ENCODE results near the gene BRD4.
A peak's percentile ranks its signal among the peaks of the same experiment; 100 is the strongest.
"Not testable (repeated sequence)": the region's sequence is repeated elsewhere in the genome, so short reads cannot be mapped to it uniquely, and the experiment has no call there.

BRD4 gene

GRCh38 chr19:15368051-15368632, 35.8 kb upstream of the BRD4 start:
- Histone ChIP-seq H3K9ac (ENCODE audit: insufficient read length) (no peak overlapping the region), H3K27ac (no peak overlapping the region), H3K4me3 (no peak overlapping the region), H3K9me3 (ENCODE audit: low read depth, low read length) (no peaks in the 10 kb centered on the region), H3K36me3 (ENCODE audit: insufficient read depth, low read length) (peaks cover 72% of the 10 kb centered on the region)
- TF ChIP-seq EZH2 (IDR thresholded peaks at IDR 0.05), result no peak
- no peak for TF ChIP-seq POLR2AphosphoS5 (IDR thresholded peaks at IDR 0.05; ENCODE audit: borderline replicate concordance, low read depth, low read length)
- no peak for TF ChIP-seq FOXP2 (optimal IDR thresholded peaks at IDR 0.05; ENCODE audit: control extremely low read depth, extremely low read length, insufficient read depth)
- DNase-seq (ENCODE audit: low read depth, low spot score), result no peak

- Histone ChIP-seq H3K27ac (no peak overlapping the region), H3K4me3 (no peak overlapping the region), H3K36me3 (ENCODE audit: insufficient read depth, low read length) (peaks cover 65% of the 10 kb centered on the region), H3K9me3 (ENCODE audit: low read depth, low read length) (no peaks in the 10 kb centered on the region), H3K9ac (ENCODE audit: insufficient read length) (no peak overlapping the region)
- DNase-seq (ENCODE audit: low read depth, low spot score), result no peak
- TF ChIP-seq EZH2 (IDR thresholded peaks at IDR 0.05) (no peak), FOXP2 (optimal IDR thresholded peaks at IDR 0.05; ENCODE audit: control extremely low read depth, extremely low read length, insufficient read depth) (no peak), POLR2AphosphoS5 (IDR thresholded peaks at IDR 0.05; ENCODE audit: borderline replicate concordance, low read depth, low read length) (no peak)
Observed at GRCh38 chr19:15367439-15367838, 35.1 kb upstream of the BRD4 start.

DNA sequence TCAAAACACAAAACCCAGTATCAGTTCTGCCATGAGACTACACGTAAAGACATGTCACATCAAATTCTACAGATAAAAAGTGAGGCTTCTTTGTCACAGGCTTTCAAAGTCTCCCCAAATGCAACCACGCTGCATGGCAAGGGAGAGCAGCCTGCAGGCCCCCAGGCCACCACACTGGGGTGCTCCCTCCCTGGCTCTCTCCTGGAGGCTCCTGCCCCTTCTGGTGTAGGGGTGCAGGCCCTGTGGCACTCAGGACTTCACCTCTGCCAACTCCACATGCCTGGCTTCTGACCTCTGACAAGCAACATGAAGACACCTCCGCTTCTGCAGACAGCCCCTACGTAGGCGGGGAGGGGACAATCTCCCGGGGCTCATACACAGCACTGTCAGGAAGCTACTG, 32.9 kb upstream of the BRD4 start:
- Histone ChIP-seq H3K9ac (ENCODE audit: insufficient read length) (no peak overlapping the region), H3K27ac (no peak overlapping the region), H3K4me3 (no peak overlapping the region), H3K36me3 (ENCODE audit: insufficient read depth, low read length) (peaks cover 60% of the 10 kb centered on the region), H3K9me3 (ENCODE audit: low read depth, low read length) (no peaks in the 10 kb centered on the region)
- no peak for TF ChIP-seq FOXP2 (optimal IDR thresholded peaks at IDR 0.05; ENCODE audit: control extremely low read depth, extremely low read length, insufficient read depth)
- no peak for TF ChIP-seq EZH2 (IDR thresholded peaks at IDR 0.05)
- no peak for TF ChIP-seq POLR2AphosphoS5 (IDR thresholded peaks at IDR 0.05; ENCODE audit: borderline replicate concordance, low read depth, low read length)
- DNase-seq (ENCODE audit: low read depth, low spot score), result no peak

DNA sequence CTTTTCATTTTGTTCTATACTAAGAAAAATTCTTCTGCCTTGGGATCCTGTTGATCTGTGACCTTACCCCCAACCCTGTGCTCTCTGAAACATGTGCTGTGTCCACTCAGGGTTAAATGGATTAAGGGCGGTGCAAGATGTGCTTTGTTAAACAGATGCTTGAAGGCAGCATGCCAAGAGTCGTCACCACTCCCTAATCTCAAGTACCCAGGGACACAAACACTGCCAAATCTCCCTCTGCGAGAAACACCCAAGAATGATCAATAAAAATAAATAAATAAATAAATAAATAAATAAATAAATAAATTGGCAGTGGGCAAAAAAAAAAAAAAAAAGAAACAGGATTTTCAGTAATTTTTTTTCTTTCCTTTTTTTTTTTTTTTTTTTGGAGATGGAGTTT, 31.5 kb upstream of the BRD4 start:
- H3K9ac ChIP-seq (ENCODE audit: insufficient read length); H3K9me3 ChIP-seq (ENCODE audit: low read depth, low read length); H3K27ac ChIP-seq; DNase-seq (ENCODE audit: low read depth, low spot score); H3K4me3 ChIP-seq: not testable (repeated sequence)
- H3K36me3 ChIP-seq (ENCODE audit: insufficient read depth, low read length), result peaks cover 57% of the 10 kb centered on the region

GRCh38 chr19:15363048-15363447, 30.7 kb upstream of the BRD4 start:
- H3K27ac ChIP-seq; H3K4me3 ChIP-seq; H3K9me3 ChIP-seq (ENCODE audit: low read depth, low read length); H3K9ac ChIP-seq (ENCODE audit: insufficient read length); DNase-seq (ENCODE audit: low read depth, low spot score): not testable (repeated sequence)
- H3K36me3 ChIP-seq (ENCODE audit: insufficient read depth, low read length), result peaks cover 57% of the 10 kb centered on the region

- not testable (repeated sequence) for H3K4me3 ChIP-seq; DNase-seq (ENCODE audit: low read depth, low spot score); H3K9me3 ChIP-seq (ENCODE audit: low read depth, low read length); H3K9ac ChIP-seq (ENCODE audit: insufficient read length); H3K27ac ChIP-seq
- peaks cover 59% of the 10 kb centered on the region for H3K36me3 ChIP-seq (ENCODE audit: insufficient read depth, low read length)
Observed at GRCh38 chr19:15360015-15360414, 27.7 kb upstream of the BRD4 start.

DNA sequence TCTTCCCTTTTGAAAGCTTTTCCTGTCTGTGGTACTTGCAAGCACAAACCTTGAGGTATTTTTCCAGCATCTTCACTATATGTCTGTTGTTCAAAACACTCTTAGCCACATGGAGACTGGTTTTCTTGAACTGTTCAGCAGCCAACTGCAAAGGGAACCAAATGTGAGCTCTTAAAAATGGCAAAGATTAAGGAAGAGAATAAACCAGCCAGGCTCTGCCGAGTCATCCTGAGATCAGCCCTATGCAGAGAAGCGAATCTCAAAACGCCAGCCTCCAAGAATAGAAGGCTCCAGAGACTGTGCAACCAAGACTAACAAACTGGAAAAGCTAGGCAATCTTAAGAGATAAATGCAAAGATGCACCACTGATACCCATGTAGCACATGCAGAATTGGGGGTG, 26.6 kb upstream of the BRD4 start:
- no peak overlapping the region for H3K4me3 ChIP-seq
- H3K9ac ChIP-seq (ENCODE audit: insufficient read length), result no peak overlapping the region
- TF ChIP-seq POLR2AphosphoS5 (IDR thresholded peaks at IDR 0.05; ENCODE audit: borderline replicate concordance, low read depth, low read length), result no peak
- TF ChIP-seq FOXP2 (optimal IDR thresholded peaks at IDR 0.05; ENCODE audit: control extremely low read depth, extremely low read length, insufficient read depth), result no peak
- no peak for TF ChIP-seq EZH2 (IDR thresholded peaks at IDR 0.05)
- peak overlapping the region; percentile 35 for H3K27ac ChIP-seq
- no peaks in the 10 kb centered on the region for H3K9me3 ChIP-seq (ENCODE audit: low read depth, low read length)
- DNase-seq (ENCODE audit: low read depth, low spot score), result no peak
- peaks cover 64% of the 10 kb centered on the region for H3K36me3 ChIP-seq (ENCODE audit: insufficient read depth, low read length)

DNA sequence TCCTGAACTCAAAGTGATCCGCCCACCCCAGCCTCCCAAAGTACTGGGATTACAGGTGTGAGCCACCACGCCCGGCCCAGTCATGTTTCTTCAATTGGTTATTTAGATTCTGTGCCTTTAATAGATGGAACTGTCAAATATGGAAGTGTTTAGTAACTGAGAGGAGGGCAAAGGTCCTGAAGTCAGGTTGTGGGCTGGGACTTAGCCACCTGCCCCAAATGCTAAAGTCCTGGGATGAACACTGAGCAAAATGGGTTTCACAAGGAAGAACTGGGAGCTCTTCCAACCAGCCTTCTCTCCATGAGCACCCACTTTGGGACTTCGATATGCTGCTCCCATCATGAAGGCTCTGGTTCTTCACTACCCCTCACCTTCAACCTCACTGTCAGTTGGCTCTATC, 25.6 kb upstream of the BRD4 start:
- no peaks in the 10 kb centered on the region for H3K9me3 ChIP-seq (ENCODE audit: low read depth, low read length)
- no peak for TF ChIP-seq FOXP2 (optimal IDR thresholded peaks at IDR 0.05; ENCODE audit: control extremely low read depth, extremely low read length, insufficient read depth)
- H3K4me3 ChIP-seq, result no peak overlapping the region
- H3K36me3 ChIP-seq (ENCODE audit: insufficient read depth, low read length), result peaks cover 68% of the 10 kb centered on the region
- no peak for DNase-seq (ENCODE audit: low read depth, low spot score)
- H3K9ac ChIP-seq (ENCODE audit: insufficient read length), result no peak overlapping the region
- no peak overlapping the region for H3K27ac ChIP-seq

DNA sequence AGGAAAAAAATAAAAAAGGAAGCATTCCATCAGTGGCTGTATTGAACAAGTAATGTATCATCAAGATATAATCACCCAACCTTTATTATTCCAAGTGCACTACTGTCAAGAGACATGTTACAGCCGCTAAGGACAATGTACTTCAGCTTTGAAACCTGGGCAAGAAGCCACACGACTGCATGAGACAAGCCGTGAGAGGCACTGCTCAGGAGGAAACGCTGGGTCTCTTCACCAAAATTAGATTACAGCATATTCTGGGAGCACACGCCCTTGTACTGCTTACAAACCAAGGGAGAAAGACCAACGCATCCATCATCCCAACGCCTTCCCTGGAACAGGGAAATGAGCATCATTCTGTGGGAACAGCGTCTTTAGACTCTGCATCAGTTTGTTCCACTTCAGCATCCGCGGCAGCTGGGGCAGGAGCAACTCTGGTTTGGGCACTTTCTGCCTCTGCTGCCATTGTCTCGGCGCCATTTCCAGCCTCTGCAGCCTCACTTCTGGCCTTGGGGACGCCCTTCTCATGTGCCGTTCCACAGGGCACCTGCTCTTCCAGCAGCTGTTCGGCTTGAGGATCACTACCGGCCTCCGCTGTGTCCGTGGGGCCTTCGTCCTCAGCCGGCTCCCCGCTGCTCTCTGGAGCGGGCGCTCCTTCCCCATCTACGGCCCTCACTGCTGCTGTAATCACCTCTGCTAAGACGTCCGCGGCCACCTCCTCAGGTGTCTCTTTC, 22.4 kb upstream of the BRD4 start:
- no peak for TF ChIP-seq FOXP2 (optimal IDR thresholded peaks at IDR 0.05; ENCODE audit: control extremely low read depth, extremely low read length, insufficient read depth)
- TF ChIP-seq EZH2 (IDR thresholded peaks at IDR 0.05), result no peak
- no peak for TF ChIP-seq POLR2AphosphoS5 (IDR thresholded peaks at IDR 0.05; ENCODE audit: borderline replicate concordance, low read depth, low read length)
- H3K27ac ChIP-seq, result no peak overlapping the region
- no peaks in the 10 kb centered on the region for H3K9me3 ChIP-seq (ENCODE audit: low read depth, low read length)
- H3K9ac ChIP-seq (ENCODE audit: insufficient read length), result no peak overlapping the region
- H3K4me3 ChIP-seq, result no peak overlapping the region
- peaks cover 49% of the 10 kb centered on the region for H3K36me3 ChIP-seq (ENCODE audit: insufficient read depth, low read length)
- no peak for DNase-seq (ENCODE audit: low read depth, low spot score)
